ENCODE results near the gene GMPPB.
"Not testable (repeated sequence)": the region's sequence is repeated elsewhere in the genome, so short reads cannot be mapped to it uniquely, and the experiment has no call there.

Gene GMPPB

GRCh38 chr3:49723628-49724551 lies at the start of gene GMPPB:
GMPPB (minus strand) TSS chr3:49723951; CDS start chr3:49723726, 225 bp downstream.
- H3K4me3 ChIP-seq: peak within 1 kb of the TSS; percentile 77 to 99 (median 90)
- H3K27ac ChIP-seq: peak within 1 kb of the TSS; percentile 65 to 98 (median 94)

GRCh38 chr3:49772703-49773102 lies 49.0 kb upstream of the GMPPB start:
- Histone ChIP-seq H3K4me3 (no peak overlapping the region), H3K27ac (no peak overlapping the region)

DNA sequence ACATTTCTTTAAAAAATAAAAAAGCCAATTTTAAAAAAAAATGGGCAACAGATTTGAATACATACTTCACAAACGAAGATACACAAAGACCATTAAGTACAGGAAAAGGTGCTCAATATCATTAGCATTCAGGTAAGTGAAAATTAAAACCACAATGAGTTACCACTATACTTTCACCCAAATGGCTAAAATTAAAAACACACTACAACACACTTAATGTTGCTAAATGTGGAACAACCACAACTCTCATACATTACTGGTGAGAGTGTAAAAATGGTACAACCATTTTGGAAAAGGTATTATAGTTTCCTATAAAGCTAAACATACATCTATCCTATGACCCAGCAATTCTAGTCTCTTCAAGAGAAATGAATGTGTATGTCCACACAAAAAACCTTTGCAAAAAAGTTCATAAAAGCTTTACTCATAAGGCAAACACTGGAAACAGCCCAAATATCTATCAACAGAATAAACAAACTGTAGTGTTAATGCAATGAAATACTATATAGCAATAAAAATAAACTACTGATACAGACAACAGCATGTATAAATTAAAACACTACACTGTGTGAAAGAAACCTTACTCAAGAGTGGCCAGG lies 47.7 kb upstream of the GMPPB start:
- Histone ChIP-seq H3K27ac (no peak overlapping the region), H3K4me3 (no peak overlapping the region)

DNA sequence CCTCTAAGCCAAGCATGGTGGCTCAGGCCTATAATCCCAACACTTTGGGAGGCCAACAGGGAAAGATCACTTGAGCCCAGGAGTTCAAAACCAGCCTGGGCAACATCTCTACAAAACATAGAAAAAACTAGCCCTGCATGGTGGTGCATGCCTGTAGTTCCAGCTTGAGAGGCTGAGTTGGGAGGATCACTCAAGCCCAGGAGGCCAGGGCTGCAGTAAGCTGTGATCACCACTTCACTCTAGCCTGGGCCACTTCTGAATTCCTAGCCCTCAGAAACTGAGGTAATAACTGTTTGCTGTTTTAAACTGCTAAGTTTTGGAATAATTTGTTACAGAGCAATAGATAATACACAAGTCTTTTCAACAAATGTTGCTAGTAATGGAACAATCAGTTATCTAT lies 46.2 kb upstream of the GMPPB start:
- H3K4me3 ChIP-seq: no peak overlapping the region
- H3K27ac ChIP-seq: no peak overlapping the region

DNA sequence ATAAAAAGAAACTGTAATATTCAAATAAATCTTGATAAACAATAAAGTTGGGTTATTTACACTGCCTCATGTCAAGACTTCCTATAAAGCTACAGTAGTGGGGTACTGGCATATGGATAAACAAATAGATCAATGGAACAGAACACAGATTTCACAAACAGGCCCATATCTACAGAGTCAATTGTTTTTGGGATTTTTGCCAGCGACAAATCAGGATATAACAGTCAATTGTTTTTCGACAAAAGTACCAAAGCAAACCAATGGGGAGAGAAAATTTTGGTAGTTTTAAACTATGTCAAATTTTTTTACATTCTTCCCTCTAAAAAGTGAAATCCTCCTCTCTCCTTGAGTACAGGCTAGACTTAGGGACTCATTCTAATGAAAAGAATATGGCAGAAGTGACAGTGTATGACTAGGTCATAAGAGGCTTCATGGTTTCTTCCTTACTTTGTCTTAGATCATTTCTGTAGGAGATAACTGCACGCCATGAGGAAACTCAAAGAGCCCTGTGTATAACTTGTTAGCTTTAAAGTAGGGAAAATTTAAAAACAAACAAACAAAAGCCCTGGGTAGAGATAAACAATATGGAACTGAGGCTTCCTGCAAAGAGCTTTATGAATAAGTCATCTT lies 45.6 kb upstream of the GMPPB start:
- Histone ChIP-seq H3K4me3 (no peak overlapping the region), H3K27ac (peak overlapping the region in 1 of 21 experiments; percentile 0)

DNA sequence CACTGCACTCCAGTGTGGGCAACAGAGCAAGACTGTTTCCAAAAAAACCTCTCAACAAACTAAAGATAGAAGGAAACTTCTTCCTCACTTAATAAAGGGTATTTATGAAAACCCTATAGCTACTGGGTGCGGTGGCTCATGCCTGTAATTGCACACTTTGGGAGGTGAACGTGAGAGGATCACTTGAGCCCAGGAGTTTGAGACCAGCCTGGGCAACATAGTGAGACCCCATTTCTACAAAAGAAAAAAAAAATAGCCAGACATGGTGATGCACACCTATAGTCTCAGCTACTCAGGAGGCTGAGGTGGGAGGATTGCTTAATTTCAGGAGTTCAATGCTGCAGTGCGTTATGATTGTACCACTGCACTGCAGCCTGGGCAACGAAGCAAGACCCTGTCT lies 40.2 kb upstream of the GMPPB start:
- Histone ChIP-seq H3K27ac (no peak overlapping the region), H3K4me3 (no peak overlapping the region)

DNA sequence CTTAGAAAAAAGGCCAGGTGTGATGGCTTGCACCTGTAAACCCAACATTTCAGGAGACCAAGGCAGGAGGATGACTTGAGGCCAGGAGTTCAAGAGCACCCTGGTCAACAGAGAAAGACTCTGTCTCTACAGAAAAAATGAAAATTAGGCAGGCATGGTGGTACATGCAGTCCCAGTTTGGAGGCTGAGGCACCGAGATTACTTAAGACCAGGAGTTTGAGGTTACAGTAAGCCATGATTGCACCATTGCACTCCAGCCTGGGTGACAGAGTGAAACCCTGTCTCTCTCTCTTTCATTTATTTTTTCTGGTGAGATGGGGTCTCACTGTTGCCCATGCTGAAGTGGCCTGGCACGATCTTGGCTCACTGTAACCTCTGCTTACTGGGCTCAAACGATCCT lies 37.9 kb upstream of the GMPPB start:
- Histone ChIP-seq H3K4me3 (no peak overlapping the region), H3K27ac (no peak overlapping the region)

- Histone ChIP-seq H3K4me3 (no peak overlapping the region), H3K27ac (no peak overlapping the region)
Observed at GRCh38 chr3:49759226-49759625, 35.5 kb upstream of the GMPPB start.

DNA sequence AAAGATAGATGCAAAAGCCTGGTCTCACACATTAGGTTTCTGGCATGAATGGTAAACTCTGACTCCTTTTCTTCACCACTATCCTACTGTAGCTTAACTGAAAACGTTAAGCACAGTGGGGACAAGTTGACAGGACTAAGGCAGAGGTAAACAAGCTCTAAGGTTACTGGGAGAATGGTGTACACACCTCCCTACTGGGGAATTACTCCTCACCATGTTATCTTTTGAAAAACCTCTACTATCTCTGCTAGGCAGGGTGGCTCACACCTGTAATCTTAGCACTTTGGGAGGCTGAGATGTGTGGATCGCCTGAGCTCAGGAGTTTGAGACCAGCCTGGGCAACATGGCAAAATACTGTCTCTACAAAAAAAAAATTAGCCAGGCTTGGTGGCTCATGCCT lies 33.4 kb upstream of the GMPPB start:
- no peak overlapping the region for H3K4me3 ChIP-seq
- H3K27ac ChIP-seq: no peak overlapping the region

- H3K4me3 ChIP-seq: no peak overlapping the region
- H3K27ac ChIP-seq: no peak overlapping the region
Observed at GRCh38 chr3:49756036-49756435, 32.3 kb upstream of the GMPPB start.

DNA sequence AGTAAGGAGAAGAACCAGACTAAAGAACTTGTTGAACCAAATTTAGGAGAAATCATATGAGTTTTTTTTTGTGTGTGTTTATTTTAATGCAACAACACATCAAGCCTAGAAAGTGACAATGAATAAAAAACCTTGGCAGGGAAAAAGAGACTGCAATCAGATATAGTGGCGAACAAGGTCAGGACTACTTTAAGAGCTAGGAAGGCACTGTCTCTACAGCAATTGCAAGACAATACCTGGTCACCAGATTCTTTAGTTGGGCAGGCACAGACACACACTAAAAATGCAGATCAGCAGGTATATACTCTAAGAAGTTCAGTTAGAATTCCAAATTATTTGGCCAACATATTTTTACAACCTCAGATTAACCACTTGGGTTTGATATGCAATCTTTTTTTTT lies 30.8 kb upstream of the GMPPB start:
- Histone ChIP-seq H3K4me3 (no peak overlapping the region), H3K27ac (no peak overlapping the region)

DNA sequence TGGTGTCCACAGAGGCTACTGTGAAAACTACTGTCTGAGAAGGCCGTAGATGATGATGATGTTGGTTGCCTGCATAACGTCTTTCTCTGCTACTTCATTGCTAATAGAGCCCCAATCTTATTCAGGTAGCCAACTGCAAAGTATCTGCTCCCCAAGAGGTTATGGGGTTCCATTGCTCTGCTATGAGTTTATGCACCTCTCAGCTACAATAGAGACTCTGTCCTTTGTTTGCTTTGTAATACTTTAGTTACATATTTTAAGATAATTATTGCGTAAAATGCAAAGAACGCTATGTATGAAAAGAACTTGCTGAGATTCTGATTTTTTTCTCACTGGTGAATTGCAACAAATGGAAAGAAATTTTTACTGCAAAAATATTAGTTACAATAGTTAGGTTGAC lies 27.8 kb upstream of the GMPPB start:
- H3K27ac ChIP-seq: no peak overlapping the region
- H3K4me3 ChIP-seq: no peak overlapping the region

- no peak overlapping the region for H3K27ac ChIP-seq
- H3K4me3 ChIP-seq: no peak overlapping the region
Observed at GRCh38 chr3:49750056-49750455, 26.3 kb upstream of the GMPPB start.

DNA sequence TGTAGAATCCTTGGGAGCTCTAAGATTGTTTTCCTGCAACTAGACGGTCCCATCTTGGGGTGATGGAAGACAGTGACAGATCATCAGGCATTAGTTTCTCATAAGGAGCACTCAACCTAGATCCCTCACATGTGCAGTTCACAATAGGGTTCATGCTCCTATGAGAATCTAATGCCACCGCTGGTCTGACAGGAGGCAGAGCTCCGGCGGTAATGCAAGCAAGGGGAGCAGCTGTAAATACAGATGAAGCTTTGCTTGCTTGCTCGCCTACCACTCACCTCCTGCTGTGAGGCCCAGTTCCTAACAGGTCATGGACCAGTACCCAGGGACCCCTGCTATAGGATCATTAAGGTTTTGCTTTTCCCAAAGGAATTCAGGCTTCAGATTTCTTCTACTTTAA lies 25.1 kb upstream of the GMPPB start:
- H3K27ac ChIP-seq, H3K4me3 ChIP-seq: not testable (repeated sequence)

DNA sequence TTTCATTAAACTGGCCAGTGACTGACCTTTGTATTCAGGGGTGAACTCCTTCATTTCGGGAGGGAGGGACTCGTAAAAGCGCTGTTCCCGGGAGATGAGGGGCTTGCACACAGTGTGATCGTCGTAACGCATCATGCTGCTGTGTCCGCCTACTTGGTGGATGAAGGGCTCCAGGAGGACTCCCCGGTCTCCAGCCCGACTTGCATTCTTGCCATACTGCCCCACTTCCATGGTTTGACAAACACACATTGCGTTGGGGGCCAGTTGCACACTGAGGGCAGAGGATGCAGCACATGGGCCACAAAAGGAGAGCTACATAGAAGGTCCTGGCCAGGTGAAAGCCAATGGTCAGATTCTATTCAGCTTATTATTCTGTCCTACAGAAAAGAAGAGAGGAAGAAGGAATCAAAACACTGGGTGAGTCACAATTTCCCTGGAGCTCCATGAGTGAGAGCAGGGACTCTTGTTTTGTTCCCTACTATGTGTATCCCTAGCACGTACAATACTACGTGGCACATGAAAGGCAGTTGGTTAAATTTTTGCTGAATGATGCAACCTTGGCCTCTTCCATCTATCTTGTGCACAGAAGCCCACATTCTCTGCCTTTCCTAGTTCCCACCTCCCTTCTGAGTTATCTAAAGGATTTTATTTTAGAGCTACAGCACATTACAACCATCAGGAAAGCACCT lies 24.2 kb upstream of the GMPPB start:
- Histone ChIP-seq H3K4me3 (no peak overlapping the region), H3K27ac (no peak overlapping the region)

GRCh38 chr3:49745986-49746385 lies 22.2 kb upstream of the GMPPB start:
- Histone ChIP-seq H3K4me3 (no peak overlapping the region), H3K27ac (no peak overlapping the region)

GRCh38 chr3:49740427-49740826 lies 16.7 kb upstream of the GMPPB start:
- Histone ChIP-seq H3K27ac (no peak overlapping the region), H3K4me3 (no peak overlapping the region)

GRCh38 chr3:49738067-49738713 lies 14.4 kb upstream of the GMPPB start:
- Histone ChIP-seq H3K27ac (no peak overlapping the region), H3K4me3 (no peak overlapping the region)

GRCh38 chr3:49734752-49735151 lies 11.0 kb upstream of the GMPPB start:
- Histone ChIP-seq H3K27ac (no peak overlapping the region), H3K4me3 (no peak overlapping the region)

- H3K27ac ChIP-seq: no peak overlapping the region
Observed at GRCh38 chr3:49733551-49733950, 9.8 kb upstream of the GMPPB start.

More at GRCh38 chr3:49733551-49733950, 9.8 kb upstream of the GMPPB start:
- no peak overlapping the region for H3K4me3 ChIP-seq
